ENCODE results near the gene NCOR2.

The NCOR2 gene

GRCh38 chr12:124527861-124528561 is 39.4 kb downstream of the NCOR2 start:
- no peak for DNase-seq (ENCODE audit: low read depth in 3 of 3)

- no peak for DNase-seq (ENCODE audit: low read depth in 3 of 3)
Measured at GRCh38 chr12:124525927-124526692, 41.3 kb downstream of the NCOR2 start.

DNA sequence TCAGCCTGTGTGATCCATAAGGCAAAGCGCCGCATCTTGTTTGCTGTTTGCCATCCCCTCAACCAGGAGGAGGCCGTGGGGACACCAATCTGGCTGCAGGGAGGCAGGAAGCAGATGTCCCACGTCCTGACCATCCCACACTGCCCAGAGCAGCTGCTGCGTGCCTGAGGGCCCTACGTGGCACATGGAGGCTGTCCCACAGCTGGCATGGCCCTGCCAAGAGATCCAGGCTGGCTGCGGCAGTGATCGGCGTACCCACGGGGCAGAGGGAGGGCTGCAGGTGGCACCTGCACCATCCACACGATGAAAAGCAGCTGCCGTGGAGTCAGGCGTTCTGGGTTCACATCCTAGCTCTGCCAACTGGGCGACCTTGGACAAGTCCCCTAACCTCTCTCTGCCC is 42.0 kb downstream of the NCOR2 start:
- no peak for DNase-seq (ENCODE audit: low read depth in 3 of 3)

DNA sequence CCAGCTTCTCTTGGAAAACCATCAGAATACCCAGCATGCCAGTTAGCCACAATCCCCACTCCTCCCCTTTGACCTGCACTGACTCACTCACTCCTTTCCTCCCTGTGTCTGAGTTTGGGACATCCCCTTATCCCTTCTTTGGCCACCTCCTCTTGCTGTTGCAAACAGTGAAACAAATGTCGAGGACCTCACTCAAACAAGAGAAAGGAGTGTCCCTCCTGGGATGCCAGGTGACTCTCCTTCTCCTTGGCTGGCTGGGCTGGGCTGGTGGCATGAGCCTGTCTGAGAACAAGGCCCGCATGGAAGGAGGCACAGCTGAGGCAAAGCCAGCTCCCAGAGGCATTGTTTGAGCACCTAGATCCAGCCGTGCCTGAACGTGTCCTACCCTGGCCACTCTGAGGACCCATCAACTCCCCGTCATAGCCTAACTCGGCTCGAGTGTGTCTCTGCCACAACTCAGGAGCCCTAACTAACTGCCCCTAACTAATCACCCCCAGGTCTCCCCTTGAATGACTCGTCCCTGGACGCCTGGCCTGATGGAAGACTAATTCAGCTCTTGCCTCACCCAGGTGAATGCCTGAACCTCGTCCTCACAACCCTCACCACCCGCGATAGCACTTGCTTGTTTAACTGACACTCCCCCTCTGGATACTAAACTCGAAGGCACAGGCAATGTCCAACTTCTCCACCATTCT is 43.0 kb downstream of the NCOR2 start:
- DNase-seq (ENCODE audit: low read depth in 3 of 3), result no peak

DNA sequence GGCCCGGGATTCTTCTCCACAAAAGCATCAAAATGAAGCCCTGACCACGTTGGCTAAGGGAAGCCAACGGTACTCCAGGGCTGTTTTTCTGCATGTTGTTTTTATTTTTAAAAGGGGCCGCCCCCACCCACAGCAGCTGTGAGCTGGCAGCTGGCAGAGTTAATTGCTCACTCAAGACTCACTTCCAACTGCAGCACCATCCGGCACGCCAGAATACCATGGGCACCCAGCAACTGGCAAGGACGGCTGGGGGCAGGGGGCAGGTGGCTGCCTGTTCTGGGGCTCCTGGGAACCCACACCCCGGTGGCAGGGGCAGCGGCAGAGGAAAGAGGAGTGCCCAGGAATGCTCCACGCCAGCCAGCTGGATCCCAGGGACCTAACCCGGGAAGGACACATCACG is 44.3 kb downstream of the NCOR2 start:
- DNase-seq (ENCODE audit: low read depth in 3 of 3), result no peak

DNA sequence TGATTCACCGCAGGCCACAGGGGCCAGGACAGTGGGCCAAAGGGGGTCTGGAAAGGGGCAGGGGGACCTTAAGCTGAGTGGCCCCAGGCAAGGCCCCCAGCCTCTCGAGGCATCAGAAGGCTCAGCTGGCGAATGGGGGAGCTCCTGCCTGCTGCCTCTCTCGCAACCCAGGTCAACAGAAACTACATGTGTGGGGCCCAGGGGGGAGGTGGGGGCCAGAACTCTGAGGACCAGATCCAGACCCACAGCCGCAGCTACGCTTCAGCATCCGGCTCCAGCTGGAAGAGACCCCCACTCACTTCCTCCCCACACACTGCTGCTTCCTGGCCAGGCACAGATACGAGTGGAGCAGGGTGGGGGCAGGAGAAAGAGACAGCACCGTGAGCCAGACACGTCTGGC is 46.5 kb downstream of the NCOR2 start:
- DNase-seq (ENCODE audit: low read depth in 3 of 3), result no peak

GRCh38 chr12:124520265-124520701 is 47.1 kb downstream of the NCOR2 start:
- DNase-seq (ENCODE audit: low read depth in 3 of 3), result no peak

DNA sequence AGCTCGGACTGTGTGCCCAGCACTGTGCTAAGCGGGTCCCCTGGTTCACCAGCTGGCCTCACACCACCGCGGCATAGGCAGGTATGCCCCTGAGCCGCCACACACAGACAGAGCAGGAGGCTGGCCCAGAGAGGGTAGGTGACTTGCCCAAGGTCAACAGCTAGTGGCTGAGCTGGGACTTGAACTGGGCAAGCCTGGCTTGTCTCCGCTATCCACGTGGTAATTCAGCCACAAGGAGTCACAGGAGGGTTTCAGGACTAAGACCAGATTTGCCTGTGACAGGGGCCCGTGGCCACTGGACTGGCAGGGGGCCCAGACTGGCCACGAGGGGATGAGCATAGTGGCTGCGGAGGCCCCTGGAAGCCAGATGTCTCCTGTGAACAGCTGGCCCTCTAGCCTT is 47.7 kb downstream of the NCOR2 start:
- no peak for DNase-seq (ENCODE audit: low read depth in 3 of 3)

DNA sequence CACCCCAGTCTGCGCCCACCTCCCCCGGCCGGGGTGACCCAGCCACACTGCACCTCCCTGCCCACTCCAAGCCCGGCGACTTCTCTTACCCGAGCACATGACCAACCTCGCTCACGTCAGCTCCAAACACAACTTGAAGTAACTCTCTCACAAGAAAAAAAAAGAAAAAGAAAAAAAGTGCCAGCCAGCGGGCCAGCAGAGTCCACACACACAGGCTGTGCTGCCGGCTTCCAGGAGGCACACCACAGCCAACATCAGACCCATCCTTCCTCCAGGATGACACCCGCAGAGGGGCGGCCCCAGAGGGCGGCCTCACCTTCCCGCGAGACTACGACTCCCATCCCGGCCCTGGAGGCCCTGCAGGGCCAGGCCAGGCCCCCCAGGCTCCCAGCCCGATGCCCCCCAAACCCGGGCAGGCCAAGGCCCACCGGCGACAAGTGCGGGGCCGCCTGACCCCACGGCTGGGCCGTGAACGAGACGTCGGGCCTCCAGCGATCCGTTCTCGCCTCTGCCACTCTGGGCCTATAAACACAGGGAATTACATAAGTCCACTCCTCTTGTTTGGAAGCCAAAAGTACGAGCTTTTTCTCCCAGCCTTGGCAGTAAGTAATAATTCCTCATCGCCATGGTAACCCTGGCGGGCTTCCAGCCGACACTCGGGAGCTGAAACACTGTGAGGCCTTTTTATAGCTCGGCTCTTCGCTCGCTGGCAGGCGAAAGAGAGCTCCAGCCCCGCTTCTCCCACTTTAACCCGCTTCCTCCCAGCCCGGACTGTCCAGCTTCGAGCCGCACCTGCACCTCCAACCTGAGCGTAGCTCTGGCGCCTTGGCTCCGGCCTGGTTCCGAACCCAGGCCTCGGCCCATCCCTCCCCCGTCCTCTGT is 49.1 kb downstream of the NCOR2 start:
- DNase-seq (ENCODE audit: low read depth in 3 of 3), result no peak
